ENCODE measurements around the gene NRP1. TPM values are rescaled to one million over a fixed set of nuclear protein-coding genes. Genes with fewer than 3 reads are reported as not detected.

The NRP1 gene
- polyA plus RNA-seq, 1 donor, result 177 TPM

GRCh38 chr10:33262871-33263270 lies 71.6 kb downstream of the NRP1 start:
- DNase-seq, result no peak

GRCh38 chr10:33260403-33261149 lies 73.9 kb downstream of the NRP1 start:
- DNase-seq, result no peak

GRCh38 chr10:33258967-33259366 lies 75.5 kb downstream of the NRP1 start:
- DNase-seq, result no peak

- DNase-seq, result no peak
Observed at GRCh38 chr10:33257439-33258080, 76.9 kb downstream of the NRP1 start.

GRCh38 chr10:33256458-33256857 lies 78.0 kb downstream of the NRP1 start:
- DNase-seq, result no peak

- DNase-seq, result no peak
Observed at GRCh38 chr10:33254556-33255160, 79.8 kb downstream of the NRP1 start.

GRCh38 chr10:33253411-33253810 lies 81.1 kb downstream of the NRP1 start:
- no peak for DNase-seq

GRCh38 chr10:33252794-33253203 lies 81.7 kb downstream of the NRP1 start:
- no peak for DNase-seq

- DNase-seq, result no peak
Observed at GRCh38 chr10:33252324-33252723, 82.1 kb downstream of the NRP1 start.

- no peak for DNase-seq
Observed at GRCh38 chr10:33249659-33250345, 84.7 kb downstream of the NRP1 start.

GRCh38 chr10:33249137-33249536 lies 85.3 kb downstream of the NRP1 start:
- no peak for DNase-seq

GRCh38 chr10:33248638-33249037 lies 85.8 kb downstream of the NRP1 start:
- no peak for DNase-seq

GRCh38 chr10:33247221-33247922 lies 87.1 kb downstream of the NRP1 start:
- no peak for DNase-seq

GRCh38 chr10:33245343-33245742 lies 89.1 kb downstream of the NRP1 start:
- no peak for DNase-seq

GRCh38 chr10:33244354-33244967 lies 90.0 kb downstream of the NRP1 start:
- DNase-seq, result no peak

- no peak for DNase-seq
Observed at GRCh38 chr10:33243703-33244102, 90.8 kb downstream of the NRP1 start.

- DNase-seq, result no peak
Observed at GRCh38 chr10:33242931-33243330, 91.5 kb downstream of the NRP1 start.

GRCh38 chr10:33241351-33241750 lies 93.1 kb downstream of the NRP1 start:
- no peak for DNase-seq

GRCh38 chr10:33240931-33241330 lies 93.5 kb downstream of the NRP1 start:
- DNase-seq, result no peak

- no peak for DNase-seq
Observed at GRCh38 chr10:33240258-33240657, 94.2 kb downstream of the NRP1 start.

GRCh38 chr10:33239257-33239656 lies 95.2 kb downstream of the NRP1 start:
- DNase-seq, result no peak

- no peak for DNase-seq
Observed at GRCh38 chr10:33238643-33239042, 95.8 kb downstream of the NRP1 start.
